ENCODE data around the gene CCDC154.

DNA sequence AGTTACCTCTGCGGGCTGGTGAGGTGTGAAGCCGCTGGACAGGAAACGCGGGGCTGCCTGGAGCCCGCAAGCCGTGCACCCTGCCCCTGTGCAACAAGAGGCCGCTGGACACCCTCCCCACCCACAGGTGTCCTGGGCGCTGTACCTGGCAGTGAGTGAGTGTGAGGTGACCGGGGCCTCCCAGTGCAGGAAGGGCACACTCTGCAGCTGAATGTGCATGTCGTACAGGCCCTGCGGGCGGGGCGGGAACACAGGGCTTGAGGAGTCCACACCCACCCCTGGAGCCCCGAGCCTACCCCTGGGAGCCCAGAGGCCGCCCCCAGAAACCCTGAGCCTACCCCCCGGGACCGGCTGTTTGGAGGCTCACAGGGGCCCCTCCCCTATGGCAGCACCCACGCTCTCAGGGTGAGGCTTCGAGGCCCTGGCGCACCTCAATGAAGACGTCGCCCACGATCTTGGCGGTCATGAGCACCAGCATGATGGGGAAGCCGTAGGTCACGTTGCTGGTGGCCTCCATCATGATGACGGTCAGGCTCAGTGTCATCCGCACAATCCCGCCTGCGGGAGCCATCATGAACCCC is 4.3 kb upstream of the CCDC154 start:
- no peak for TF ChIP-seq CTCF (conservative IDR thresholded peaks at IDR 0.05 in 1 of 2, IDR thresholded peaks at IDR 0.05 in 1 of 2; ENCODE audit: extremely low read depth in 1 of 2, insufficient read depth in 1 of 2, low read depth in 1 of 2, low read length in 2 of 2)
- no peak for TF ChIP-seq EZH2 (IDR thresholded peaks at IDR 0.05; ENCODE audit: borderline replicate concordance, low read length)
